Stimulated activated CD8-positive, alpha-beta memory T cell treated with anti-CD3 and anti-CD28 coated beads, Interleukin-7, amount 100 ng/mL, for 1 hour (primary cell): Measurements from ENCODE around the gene APOBEC3H.

ENCODE experiments used
- DNase-seq, 2 donors: peaks; one replicate each; pipeline ENCODE4 v3.0.0-alpha.2; 2020; ENCODE audit warnings: low read depth in 2 of 2

The APOBEC3H gene

GRCh38 chr22:39081016-39081415 lies 16.0 kb upstream of the APOBEC3H start:
- DNase-seq, result no peak

- no peak for DNase-seq
Measured at GRCh38 chr22:39081598-39081997, 15.4 kb upstream of the APOBEC3H start.

- DNase-seq, result no peak
Measured at GRCh38 chr22:39083212-39084165, 13.6 kb upstream of the APOBEC3H start.

GRCh38 chr22:39084666-39085065 lies 12.4 kb upstream of the APOBEC3H start:
- no peak for DNase-seq

DNA sequence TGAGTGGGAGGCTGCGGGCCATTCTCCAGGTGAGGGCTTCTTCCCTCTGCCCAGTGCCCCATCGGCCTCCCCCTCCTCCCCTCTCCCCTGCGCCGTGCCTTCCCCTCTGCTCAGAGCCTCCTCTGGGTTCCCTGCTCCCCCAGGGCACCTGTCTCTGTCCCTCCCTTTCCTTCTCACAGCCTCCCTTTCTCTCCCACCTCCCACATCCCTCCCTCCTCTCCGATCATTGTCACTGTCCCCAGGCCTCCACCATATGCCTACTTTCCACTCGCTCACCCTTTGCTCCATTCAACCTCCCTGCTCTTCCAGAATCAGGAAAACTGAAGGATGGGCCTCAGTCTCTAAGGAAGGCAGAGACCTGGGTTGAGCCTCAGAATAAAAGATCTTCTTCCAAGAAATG lies 9.9 kb upstream of the APOBEC3H start:
- DNase-seq, result no peak

- DNase-seq, result no peak
Measured at GRCh38 chr22:39087881-39088684, 9.0 kb upstream of the APOBEC3H start.

DNA sequence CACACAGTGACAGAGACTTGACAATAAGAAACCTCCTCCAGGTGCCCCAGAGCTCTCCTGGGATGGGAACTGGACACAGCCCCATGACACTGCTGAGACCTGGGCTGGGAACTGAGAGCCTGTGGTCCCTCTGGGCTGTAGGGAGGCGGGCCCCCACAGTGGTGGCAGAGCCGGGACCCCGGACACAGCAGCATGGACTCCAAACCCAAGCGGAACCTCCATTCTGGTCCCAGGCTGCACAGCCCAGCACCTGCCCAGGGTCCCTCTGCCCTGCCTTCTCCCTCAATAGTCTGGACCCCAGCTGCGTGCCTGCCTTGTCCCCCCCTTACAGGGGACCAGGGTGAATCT lies 8.4 kb upstream of the APOBEC3H start:
- no peak for DNase-seq

GRCh38 chr22:39089928-39090327 lies 7.1 kb upstream of the APOBEC3H start:
- no peak for DNase-seq

- peak; percentile 68 to 76 for DNase-seq
Measured at GRCh38 chr22:39090426-39091064, 6.5 kb upstream of the APOBEC3H start.

DNA sequence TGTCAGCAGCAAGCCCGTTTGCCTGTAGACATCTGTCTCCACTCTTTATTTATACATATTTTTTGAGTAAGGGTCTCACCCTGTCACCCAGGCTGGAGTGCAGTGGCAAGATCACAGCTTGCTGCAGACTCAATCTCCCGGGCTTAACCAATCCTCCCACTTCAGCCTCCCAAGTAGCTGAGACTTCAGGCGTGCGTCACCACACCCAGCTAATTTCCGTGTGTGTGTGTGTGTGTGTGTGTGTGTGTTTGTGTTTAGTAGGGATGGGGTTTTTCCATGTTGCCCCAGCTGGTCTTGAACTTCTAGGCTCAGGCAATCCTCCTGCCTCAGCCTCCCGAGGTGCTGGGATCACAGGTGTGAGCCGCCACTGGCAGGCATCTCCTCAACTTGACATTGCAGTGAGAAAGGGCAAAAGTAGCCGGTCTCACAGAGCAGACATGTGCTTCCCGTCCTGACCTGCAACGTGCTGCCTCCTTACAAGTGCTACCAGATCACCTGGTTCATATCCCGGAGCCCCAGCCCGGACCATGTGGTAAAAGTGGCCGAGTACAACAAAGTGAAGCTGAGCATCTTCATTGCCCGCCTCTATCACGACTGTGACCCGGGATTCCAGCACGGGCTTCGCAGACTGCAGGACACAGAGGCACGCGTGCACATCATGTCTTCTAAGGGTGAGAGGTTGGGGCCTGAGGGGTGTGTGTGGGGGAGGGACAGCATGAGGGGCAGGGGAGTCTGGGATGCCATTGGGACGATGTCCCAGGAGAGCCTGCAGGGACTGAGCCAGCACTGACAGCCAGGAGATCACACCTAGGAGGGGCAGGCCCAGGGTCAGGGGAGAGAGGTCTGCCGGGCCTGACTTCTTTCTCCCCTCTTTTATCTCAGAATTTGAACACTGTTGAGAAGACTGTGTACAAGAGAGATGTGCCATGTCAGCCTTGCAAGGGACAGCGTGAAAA lies 5.6 kb upstream of the APOBEC3H start:
- DNase-seq, result no peak

DNA sequence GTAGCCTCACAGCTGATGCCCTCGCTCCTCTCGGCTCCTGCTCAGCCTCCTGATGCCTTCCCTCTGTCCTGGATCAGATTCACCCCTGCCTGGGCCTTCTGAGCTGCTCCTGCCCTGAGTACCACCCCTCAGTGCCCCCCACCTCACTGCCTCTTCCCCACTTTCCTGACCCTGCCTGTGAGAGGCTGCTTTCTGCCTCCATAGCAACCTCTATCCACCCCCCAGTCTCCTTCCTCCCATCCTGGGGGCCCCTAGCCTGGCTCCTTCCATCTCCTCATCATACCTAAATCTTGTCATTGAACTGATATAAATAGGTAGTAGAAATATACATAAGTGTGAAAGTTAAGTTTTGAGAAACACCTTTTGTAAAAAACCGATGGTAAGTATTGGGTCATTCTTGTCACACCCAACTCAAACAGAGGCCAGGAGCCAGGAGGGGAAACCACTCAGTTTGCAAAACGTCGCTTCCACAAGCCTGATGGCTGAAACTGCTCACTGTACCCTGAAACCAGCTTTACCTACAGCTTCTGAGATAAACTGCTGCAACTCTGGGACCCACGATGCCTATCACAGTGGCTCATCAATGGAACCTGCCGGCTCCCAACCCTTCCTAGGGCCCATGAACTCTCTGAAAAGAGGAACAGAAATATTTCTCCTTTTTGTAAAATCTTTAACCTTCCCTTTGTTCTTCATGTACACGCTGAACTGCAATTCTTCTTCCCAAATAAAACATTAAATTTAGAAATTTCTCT lies 4.8 kb upstream of the APOBEC3H start:
- no peak for DNase-seq

DNA sequence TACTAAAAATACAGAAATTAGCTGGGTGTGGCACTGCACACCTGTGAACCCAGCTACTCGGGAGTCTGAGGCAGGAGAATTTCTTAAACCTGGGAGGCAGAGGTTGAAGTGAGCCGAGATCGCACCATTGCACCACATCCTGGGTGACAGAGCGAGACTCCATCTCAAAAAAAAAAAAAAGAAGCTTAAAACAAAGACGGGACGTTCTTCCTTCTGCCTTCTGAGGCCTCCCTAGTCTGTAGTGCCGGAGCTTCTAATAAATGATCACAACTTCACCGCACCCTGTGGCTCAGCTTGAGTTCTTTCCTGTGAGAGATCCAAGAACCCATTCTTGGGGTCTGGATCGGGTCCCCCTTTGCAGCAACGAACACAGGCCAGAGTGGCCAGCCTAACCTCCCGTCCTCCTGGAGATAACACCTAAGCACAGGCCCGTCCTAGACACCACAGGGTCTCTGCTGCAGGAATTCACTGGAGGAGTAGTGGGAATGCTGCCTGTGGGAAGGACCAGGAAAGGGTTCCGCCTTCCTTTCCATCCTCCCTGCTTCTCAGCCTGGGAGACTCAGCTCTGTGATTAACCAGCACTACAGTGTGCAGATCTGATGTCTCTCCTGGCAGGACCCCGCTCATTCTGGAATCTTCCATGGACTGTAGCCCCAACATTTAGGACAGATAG lies 2.2 kb upstream of the APOBEC3H start:
- DNase-seq, result no peak

- no peak for DNase-seq
Measured at GRCh38 chr22:39095971-39096370, 1.1 kb upstream of the APOBEC3H start.

- no peak for DNase-seq
Measured at GRCh38 chr22:39098026-39098425, 982 bp downstream of the APOBEC3H start.

DNA sequence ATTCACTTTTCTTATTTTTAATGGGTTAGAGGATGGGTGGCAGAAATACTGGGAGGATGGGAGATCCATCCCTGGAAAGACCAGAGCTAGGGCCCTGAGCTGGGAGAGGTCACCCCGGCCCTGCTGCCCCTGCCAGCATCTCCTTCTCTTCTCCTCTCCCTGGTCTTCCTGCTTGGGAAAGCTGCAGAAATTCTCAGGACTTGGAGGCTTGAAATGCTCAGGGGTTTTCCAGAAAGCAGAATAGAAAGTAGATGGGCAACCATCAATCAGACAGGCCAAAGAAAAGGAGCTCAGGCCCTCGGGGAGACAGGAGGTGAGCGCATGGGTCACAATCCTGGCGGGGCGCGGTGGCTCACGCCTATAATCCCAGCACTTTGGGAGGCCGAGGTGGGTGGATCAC lies 1.5 kb downstream of the APOBEC3H start:
- DNase-seq, result no peak

DNA sequence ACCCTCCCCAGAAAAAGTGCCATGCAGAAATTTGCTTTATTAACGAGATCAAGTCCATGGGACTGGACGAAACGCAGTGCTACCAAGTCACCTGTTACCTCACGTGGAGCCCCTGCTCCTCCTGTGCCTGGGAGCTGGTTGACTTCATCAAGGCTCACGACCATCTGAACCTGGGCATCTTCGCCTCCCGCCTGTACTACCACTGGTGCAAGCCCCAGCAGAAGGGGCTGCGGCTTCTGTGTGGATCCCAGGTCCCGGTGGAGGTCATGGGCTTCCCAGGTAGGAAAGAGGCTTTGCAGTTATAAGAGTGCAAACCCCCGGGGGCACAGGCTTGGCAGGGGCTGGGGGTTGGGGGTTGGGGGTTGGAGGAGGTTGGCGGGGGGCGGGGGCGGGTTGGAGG lies 4.2 kb downstream of the APOBEC3H start:
- DNase-seq, result no peak

DNA sequence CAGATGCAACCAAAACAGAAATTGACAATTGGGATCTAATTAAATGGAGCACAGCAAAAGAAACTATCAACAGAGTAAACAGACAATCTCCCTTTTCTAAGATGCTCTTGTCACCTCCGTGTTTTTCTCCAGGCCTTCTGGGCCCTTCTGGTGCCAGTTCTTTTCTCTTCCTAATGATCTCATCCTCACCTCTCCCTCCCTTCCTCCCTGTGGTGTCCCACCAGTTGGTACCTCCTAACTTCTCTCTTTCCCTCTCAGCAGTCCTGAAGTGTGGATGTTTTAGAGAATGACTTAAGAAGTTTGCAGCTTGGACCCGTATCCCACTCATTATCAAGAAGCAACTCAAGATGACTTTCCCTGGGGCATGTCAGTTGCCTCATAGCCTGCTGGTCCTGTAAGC lies 6.4 kb downstream of the APOBEC3H start:
- no peak for DNase-seq

- DNase-seq, result no peak
Measured at GRCh38 chr22:39106326-39106725, 9.3 kb downstream of the APOBEC3H start.

DNA sequence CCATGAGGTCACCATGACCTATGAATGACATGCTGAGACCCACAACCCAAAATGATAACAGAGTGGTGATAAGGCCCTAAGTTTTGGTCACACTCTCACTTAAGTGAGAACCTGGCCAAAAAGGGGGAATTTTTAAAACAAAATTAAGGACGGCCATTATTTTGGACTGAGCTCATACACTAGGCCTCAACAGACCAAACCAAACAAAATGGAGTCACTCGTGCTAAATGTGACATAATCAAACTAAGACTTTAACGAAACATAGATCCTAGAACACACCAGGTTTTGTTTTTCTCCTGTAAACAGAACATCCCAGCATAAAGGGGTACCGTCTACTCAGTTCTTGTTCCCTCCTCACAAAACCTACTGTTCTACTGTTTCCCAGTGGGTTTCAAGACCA lies 11.4 kb downstream of the APOBEC3H start:
- no peak for DNase-seq

DNA sequence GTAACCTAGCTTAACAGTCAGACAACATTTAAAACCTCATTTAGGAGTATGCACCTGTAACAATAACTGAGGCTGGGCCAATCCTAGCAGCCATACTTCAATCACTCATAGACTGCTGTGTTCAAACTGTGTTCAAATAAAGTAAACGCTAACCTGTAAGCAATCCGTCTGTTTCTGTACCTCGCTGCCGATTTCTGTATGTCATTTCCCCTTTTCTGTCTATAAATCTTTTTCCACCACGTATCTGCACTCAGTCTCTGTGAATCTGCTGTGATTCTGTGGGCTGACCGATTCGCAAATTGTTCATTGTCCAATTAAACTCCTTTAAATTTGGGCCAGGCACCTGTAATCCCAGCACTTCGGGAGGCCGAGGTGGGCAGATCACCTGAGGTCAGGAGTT lies 12.3 kb downstream of the APOBEC3H start:
- no peak for DNase-seq
